Stimulated activated naive B cell treated with anti-CD40 and anti-IgM and Interleukin-4, amounts not matched to agents 10 μg/mL and 1 μg/mL and 100 μg/mL, for 72 hours (primary cell): Measurements from ENCODE around the gene PLA2G4F.

Experiments used
- ATAC-seq, 2 donors: fragments of 150-1000 bp; cut with Tn5 transposase; replicated peaks; 2 replicates each; pipeline ENCODE4 v1.10.0; 2021; ENCODE audit warnings: moderate library complexity in 1 of 2
- DNase-seq: peaks from one replicate; pipeline ENCODE4 v3.0.0; 2021
- H3K27ac Mint-ChIP-seq: one replicate; pipeline ENCODE4 v1.8.0; 2022; ENCODE audit warnings: mild to moderate bottlenecking, mixed read lengths
- H3K27me3 Mint-ChIP-seq, 2 donors: one replicate each; pipeline ENCODE4 v1.8.0; 2022; ENCODE audit warnings: mixed read lengths in 2 of 2
- H3K36me3 Mint-ChIP-seq, 2 donors: one replicate each; pipeline ENCODE4 v1.8.0; 2022; ENCODE audit warnings: mixed read lengths in 2 of 2, mild to moderate bottlenecking in 1 of 2
- H3K4me1 Mint-ChIP-seq, 2 donors: one replicate each; pipeline ENCODE4 v1.8.0; 2022; ENCODE audit warnings: mixed read lengths in 2 of 2, mild to moderate bottlenecking in 1 of 2
- H3K4me3 Mint-ChIP-seq, 2 donors: one replicate each; pipeline ENCODE4 v1.8.0; 2022; ENCODE audit warnings: mild to moderate bottlenecking in 2 of 2, mixed read lengths in 2 of 2, moderate library complexity in 1 of 2
- H3K9me3 Mint-ChIP-seq, 2 donors: one replicate each; pipeline ENCODE4 v1.8.0; 2022; ENCODE audit warnings: mixed read lengths in 2 of 2, mild to moderate bottlenecking in 1 of 2

Gene PLA2G4F

DNA sequence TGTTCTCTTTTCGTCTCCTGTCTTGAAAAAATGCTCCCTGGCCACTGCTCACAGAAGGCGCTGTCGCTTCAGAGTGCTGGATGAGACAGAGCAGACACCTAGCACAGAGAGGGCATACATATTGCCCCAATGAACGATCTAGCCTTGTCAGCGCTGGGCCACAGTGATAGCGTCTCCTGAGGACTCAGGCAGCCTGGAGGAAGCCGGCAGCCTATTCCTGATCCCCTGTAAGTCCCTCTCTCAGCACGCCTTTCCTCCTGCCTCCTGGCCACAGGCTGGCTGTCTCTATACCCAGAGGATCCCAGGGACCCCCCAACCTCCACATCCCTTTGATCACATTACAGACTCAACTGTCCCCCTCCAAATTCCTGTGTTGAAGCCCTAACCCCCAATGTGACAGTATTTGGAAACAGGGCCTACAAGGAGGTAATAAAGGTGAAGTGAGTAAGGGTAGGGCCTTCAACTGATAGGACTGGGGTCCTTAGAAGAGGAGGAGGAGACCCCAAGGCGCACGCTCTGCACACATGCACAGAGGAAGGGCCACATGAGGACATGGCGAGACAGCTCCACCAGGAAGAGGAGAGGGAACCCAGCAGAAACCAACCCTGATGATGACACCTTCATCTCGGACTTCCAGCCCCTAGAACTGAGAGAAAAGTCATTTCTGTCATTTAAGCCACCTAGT is 7.5 kb downstream of the PLA2G4F start:
- no peak overlapping the region for H3K27ac Mint-ChIP-seq
- H3K4me1 Mint-ChIP-seq: no peaks in the 10 kb centered on the region
- H3K36me3 Mint-ChIP-seq: no peaks in the 10 kb centered on the region
- DNase-seq: no peak
- no peaks in the 10 kb centered on the region for H3K9me3 Mint-ChIP-seq
- no peak overlapping the region for H3K4me3 Mint-ChIP-seq
- no peak for ATAC-seq
- H3K27me3 Mint-ChIP-seq: peaks cover 0 to 6% of the 10 kb centered on the region in 2 donors

- ATAC-seq (no peak), DNase-seq (no peak)
- H3K9me3 Mint-ChIP-seq: no peaks in the 10 kb centered on the region
- H3K4me1 Mint-ChIP-seq: no peaks in the 10 kb centered on the region
- H3K36me3 Mint-ChIP-seq: no peaks in the 10 kb centered on the region
- H3K27me3 Mint-ChIP-seq: peaks cover 0 to 6% of the 10 kb centered on the region in 2 donors
- no peak overlapping the region for H3K27ac Mint-ChIP-seq
- no peak overlapping the region for H3K4me3 Mint-ChIP-seq
Observed at GRCh38 chr15:42147431-42147735, 9.1 kb downstream of the PLA2G4F start.

GRCh38 chr15:42146551-42147430 is 9.6 kb downstream of the PLA2G4F start:
- no peaks in the 10 kb centered on the region for H3K4me1 Mint-ChIP-seq
- DNase-seq: no peak
- H3K27ac Mint-ChIP-seq: no peak overlapping the region
- no peak for ATAC-seq
- no peak overlapping the region for H3K4me3 Mint-ChIP-seq
- peaks cover 0 to 7% of the 10 kb centered on the region in 2 donors for H3K27me3 Mint-ChIP-seq
- H3K9me3 Mint-ChIP-seq: no peaks in the 10 kb centered on the region
- H3K36me3 Mint-ChIP-seq: no peaks in the 10 kb centered on the region

DNA sequence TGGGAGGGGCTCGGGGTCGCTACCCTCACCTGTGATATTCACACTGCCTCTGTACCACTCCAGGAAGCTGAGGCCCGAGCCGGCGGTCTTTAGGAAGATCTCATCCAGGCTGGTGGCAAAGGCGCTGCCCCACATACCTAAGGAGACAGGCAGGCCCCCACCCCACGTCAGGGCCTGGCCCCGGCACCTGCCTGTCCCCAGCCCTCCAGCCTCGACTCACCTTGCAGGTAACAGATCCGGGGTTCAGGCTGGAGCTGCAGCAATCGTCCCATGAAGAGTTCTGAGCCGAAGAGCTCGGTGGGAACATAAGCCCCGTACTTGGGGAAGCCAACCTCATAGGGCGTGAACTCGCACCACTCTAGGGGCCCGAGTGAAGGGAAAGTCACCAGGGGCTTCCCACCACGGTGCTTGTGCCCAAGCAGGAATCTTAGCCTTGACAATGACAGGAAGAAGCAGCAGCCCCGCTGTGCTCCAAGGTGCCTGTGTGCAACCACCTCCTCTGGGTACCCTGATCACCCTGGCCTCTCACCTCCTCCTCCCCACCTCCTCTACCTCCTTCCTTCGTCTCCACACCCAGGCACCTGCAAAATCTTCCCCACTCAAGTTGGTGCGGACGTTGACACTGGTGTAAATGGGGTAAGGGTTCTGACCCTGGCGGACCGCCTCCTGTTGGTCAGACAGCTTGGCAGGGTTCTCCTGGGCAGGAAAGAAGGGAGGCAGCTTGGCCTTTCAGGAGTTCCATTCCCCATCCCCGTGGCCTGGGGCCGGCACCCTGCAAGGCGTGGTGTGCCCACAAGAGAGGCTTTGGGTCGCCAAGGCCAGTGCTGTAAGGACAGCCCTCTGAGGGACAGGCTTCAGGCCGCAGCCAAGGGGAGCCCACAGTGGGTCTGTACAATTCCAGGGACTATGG is 10.6 kb downstream of the PLA2G4F start:
- Mint-ChIP-seq H3K36me3 (no peaks in the 10 kb centered on the region), H3K4me3 (no peak overlapping the region), H3K4me1 (no peaks in the 10 kb centered on the region), H3K9me3 (no peaks in the 10 kb centered on the region), H3K27ac (no peak overlapping the region), H3K27me3 (peaks cover 0 to 13% of the 10 kb centered on the region in 2 donors)
- DNase-seq: no peak
- no peak for ATAC-seq

- no peak overlapping the region for H3K27ac Mint-ChIP-seq
- no peak for DNase-seq
- no peaks in the 10 kb centered on the region for H3K36me3 Mint-ChIP-seq
- H3K9me3 Mint-ChIP-seq: no peaks in the 10 kb centered on the region
- ATAC-seq: no peak
- H3K27me3 Mint-ChIP-seq: peaks cover 0 to 13% of the 10 kb centered on the region in 2 donors
- H3K4me3 Mint-ChIP-seq: no peak overlapping the region
- H3K4me1 Mint-ChIP-seq: no peaks in the 10 kb centered on the region
Observed at GRCh38 chr15:42144841-42145375, 11.5 kb downstream of the PLA2G4F start.

GRCh38 chr15:42143866-42144625 is 12.4 kb downstream of the PLA2G4F start:
- ATAC-seq (no peak), DNase-seq (no peak)
- no peaks in the 10 kb centered on the region for H3K4me1 Mint-ChIP-seq
- no peak overlapping the region for H3K4me3 Mint-ChIP-seq
- no peak overlapping the region for H3K27ac Mint-ChIP-seq
- peaks cover 0 to 13% of the 10 kb centered on the region in 2 donors for H3K27me3 Mint-ChIP-seq
- H3K36me3 Mint-ChIP-seq: no peaks in the 10 kb centered on the region
- no peaks in the 10 kb centered on the region for H3K9me3 Mint-ChIP-seq

GRCh38 chr15:42143356-42143755 is 13.1 kb downstream of the PLA2G4F start:
- DNase-seq (no peak), ATAC-seq (no peak)
- Mint-ChIP-seq H3K27me3 (peaks cover 0 to 13% of the 10 kb centered on the region in 2 donors), H3K27ac (no peak overlapping the region), H3K9me3 (no peaks in the 10 kb centered on the region), H3K4me1 (no peaks in the 10 kb centered on the region), H3K4me3 (no peak overlapping the region), H3K36me3 (no peaks in the 10 kb centered on the region)

DNA sequence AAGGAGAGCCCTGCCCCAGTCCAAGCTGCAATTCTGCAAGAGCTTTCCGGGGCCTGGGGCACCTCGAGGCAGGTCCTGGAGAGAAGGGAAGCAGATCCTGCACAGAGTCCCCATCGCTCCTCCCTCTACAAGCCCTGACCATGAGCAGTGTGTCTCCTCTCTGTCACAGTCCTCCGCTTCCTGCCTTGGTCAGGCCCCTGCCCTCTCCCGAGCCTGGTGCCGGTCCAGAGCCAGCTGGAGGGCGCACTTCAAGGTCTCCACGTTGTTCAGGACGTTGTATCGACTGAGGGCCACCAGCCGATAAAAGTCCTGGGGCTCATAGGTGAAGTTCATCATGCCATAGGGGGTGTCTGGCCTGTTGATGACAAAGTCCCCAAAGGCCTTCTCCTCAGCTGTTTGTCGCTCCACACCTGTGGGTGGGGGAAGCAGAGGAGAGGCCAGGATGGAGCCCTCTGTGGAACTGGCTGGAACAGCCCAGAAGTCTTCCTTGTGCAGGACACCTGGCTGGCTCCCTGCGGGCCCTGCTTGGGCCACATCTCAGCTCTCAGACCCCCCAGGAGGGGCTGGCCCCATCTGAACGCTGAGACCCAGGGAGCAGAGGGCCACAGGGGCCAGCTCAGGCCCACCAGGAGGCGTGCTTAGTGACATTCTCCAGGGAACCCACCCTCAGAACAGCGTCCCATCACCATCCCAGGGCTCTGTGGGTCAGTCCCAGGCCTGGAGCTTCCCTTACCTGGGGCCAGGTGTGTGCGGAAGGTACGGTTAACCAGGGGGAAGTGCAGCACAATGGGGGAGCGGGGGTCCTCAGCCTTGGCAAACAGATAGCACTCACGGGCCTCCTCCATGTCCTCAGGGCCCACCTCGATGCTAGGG is 14.4 kb downstream of the PLA2G4F start:
- DNase-seq (no peak), ATAC-seq (no peak)
- H3K4me1 Mint-ChIP-seq: no peaks in the 10 kb centered on the region
- H3K9me3 Mint-ChIP-seq: no peaks in the 10 kb centered on the region
- H3K36me3 Mint-ChIP-seq: no peaks in the 10 kb centered on the region
- H3K27me3 Mint-ChIP-seq: peaks cover 0 to 13% of the 10 kb centered on the region in 2 donors
- H3K4me3 Mint-ChIP-seq: no peak overlapping the region
- H3K27ac Mint-ChIP-seq: no peak overlapping the region

GRCh38 chr15:42141246-42141645 is 15.2 kb downstream of the PLA2G4F start:
- ATAC-seq (no peak), DNase-seq (no peak)
- H3K27me3 Mint-ChIP-seq: peaks cover 0 to 13% of the 10 kb centered on the region in 2 donors
- no peaks in the 10 kb centered on the region for H3K9me3 Mint-ChIP-seq
- no peaks in the 10 kb centered on the region for H3K36me3 Mint-ChIP-seq
- no peak overlapping the region for H3K27ac Mint-ChIP-seq
- no peak overlapping the region for H3K4me3 Mint-ChIP-seq
- no peaks in the 10 kb centered on the region for H3K4me1 Mint-ChIP-seq

DNA sequence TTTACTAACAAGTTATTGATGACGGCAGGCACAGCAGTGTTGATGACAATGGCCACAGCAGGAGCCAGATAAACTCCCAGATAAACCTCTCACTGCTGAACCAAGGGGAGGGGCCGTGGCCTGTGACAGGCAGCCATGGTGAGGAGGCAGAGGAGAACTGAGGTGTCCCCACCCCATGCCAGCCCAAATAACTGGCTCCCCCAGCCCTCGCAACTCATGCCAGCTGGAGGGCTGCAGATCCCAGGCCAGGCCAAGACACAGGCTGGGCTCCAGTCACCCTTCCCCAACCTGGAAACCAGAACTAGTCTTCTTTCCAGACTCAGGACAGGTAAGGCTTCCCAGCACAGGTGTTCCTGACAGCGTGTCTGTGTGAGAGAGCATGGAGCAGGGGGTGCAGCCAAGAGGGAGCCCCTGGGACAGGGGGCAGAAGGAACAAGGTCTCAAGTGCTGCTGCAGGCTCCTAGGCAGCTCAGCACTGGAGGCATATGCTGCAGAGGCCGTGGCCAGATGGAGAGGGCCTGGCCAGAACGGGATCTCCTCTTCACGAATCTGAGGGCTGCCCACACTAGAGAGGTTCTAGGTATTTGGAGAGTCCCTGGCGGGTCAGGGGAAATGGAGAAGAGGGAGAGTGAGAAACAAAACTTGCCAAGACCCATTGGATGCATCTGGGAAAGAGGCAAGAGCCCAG is 15.9 kb downstream of the PLA2G4F start:
- no peak overlapping the region for H3K27ac Mint-ChIP-seq
- no peaks in the 10 kb centered on the region for H3K4me1 Mint-ChIP-seq
- ATAC-seq: no peak
- H3K36me3 Mint-ChIP-seq: no peaks in the 10 kb centered on the region
- H3K27me3 Mint-ChIP-seq: peaks cover 0 to 13% of the 10 kb centered on the region in 2 donors
- H3K9me3 Mint-ChIP-seq: no peaks in the 10 kb centered on the region
- DNase-seq: no peak
- H3K4me3 Mint-ChIP-seq: no peak overlapping the region

GRCh38 chr15:42139596-42139995 is 16.8 kb downstream of the PLA2G4F start:
- DNase-seq (no peak), ATAC-seq (no peak)
- no peaks in the 10 kb centered on the region for H3K4me1 Mint-ChIP-seq
- no peak overlapping the region for H3K27ac Mint-ChIP-seq
- H3K4me3 Mint-ChIP-seq: no peak overlapping the region
- no peaks in the 10 kb centered on the region for H3K9me3 Mint-ChIP-seq
- no peaks in the 10 kb centered on the region for H3K36me3 Mint-ChIP-seq
- peaks cover 0 to 7% of the 10 kb centered on the region in 2 donors for H3K27me3 Mint-ChIP-seq

DNA sequence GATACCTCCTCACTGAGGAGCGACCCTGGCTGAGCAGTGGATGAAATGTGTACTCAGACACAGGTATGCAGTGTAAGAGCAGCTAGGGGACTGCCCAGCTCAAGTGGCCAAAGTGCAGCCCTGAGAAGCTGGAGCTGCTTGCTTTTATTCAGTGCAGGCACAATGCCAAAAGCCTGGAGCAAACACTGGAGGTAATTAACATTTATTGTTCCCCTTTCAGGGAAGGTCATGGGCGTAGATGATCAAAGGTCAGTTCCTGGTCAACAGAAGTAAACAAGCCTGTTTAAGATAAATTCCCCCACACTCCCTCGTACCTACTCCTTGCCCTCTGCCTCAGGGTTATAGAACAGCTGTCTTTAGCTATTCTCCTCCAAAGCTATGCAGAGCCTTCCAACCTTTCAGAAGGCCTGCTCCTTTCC is 17.5 kb downstream of the PLA2G4F start:
- Mint-ChIP-seq H3K36me3 (no peaks in the 10 kb centered on the region), H3K9me3 (no peaks in the 10 kb centered on the region), H3K27me3 (peaks cover 3 to 7% of the 10 kb centered on the region in 2 donors), H3K27ac (no peak overlapping the region), H3K4me1 (no peaks in the 10 kb centered on the region), H3K4me3 (no peak overlapping the region)
- ATAC-seq: no peak
- no peak for DNase-seq
